HepG2 (cell line): ENCODE measurements around the gene NEK6. TPM values are rescaled to one million over a fixed set of nuclear protein-coding genes. Genes with fewer than 3 reads are reported as not detected.

Experiments
- ATAC-seq: fragments of 200-7000 bp; cut with Tn5 transposase; 3 replicates; pipeline ENCODE4 v1.9.1; 2020; ENCODE audit warnings: mild to moderate bottlenecking, moderate library complexity
- BruUV-seq: library from RNA; stranded (reverse); fragments of 400-500 nt; replicated peaks from 2 replicates; lab custom pipeline; 2021; lab: Mats Ljungman, UMichigan
- CTCF ChIA-PET: fragments of 300-600 bp; formaldehyde crosslinking; extraction: SDS; loops from one replicate; lab custom pipeline; 2021; ENCODE audit warnings: low total read pairs, inconsistent platforms, low intra/inter-chr PET ratio; lab: Yijun Ruan, JAX
- POLR2A ChIA-PET: fragments of 350-600 bp; sonication (Branson Sonifier 250); formaldehyde crosslinking; loops from one replicate; lab custom pipeline; 2020; ENCODE audit warnings: antibody characterized with exemption, inconsistent platforms; lab: Yijun Ruan, JAX
- DNase-seq: peaks from one replicate; pipeline ENCODE4 v3.0.0-alpha.2; 2015; ENCODE audit warnings: low spot score
- FAIRE-seq: peaks from 3 replicates; lab custom pipeline; 2011; peaks lifted over from hg19 to GRCh38; lab: Jason Lieb, UNC
- H2AFZ ChIP-seq: one replicate; pipeline ENCODE4 v1.6.1; 2011; ENCODE audit warnings: low read length, inconsistent platforms
- H3K27ac ChIP-seq: fragments of 300-600 bp; 3 replicates; pipeline ENCODE4 v1.8.0; 2011; ENCODE audit warnings: mixed run types, mild to moderate bottlenecking, mixed read lengths, low read length, inconsistent platforms; ENCODE audit not compliant: insufficient read depth; ENCODE audit errors: extremely low read length
- H3K27me3 ChIP-seq, 2 experiments: fragments of 200-600 bp in 1 of 2; 2 replicates in 1 of 2; 3 replicates in 1 of 2; pipeline versions ENCODE4 v1.6.0 to v1.8.0; 2011; ENCODE audit warnings: low read length in 2 of 2, mild to moderate bottlenecking in 2 of 2, moderate library complexity in 2 of 2, inconsistent platforms in 1 of 2; ENCODE audit not compliant: insufficient read depth in 2 of 2, control insufficient read depth in 1 of 2
- H3K36me3 ChIP-seq, 2 experiments: fragments of 200-600 bp in 1 of 2; replicated peaks in 1 of 2; 2 replicates in 1 of 2; 3 replicates in 1 of 2; pipeline versions ENCODE4 v1.5.1 to v1.8.0; 2011; ENCODE audit warnings: low read length in 2 of 2, inconsistent platforms in 1 of 2; ENCODE audit not compliant: insufficient read depth in 2 of 2, control insufficient read depth in 1 of 2
- H3K4me1 ChIP-seq: 2 replicates; pipeline ENCODE4 v1.5.1; 2012; ENCODE audit warnings: low read length, inconsistent platforms; ENCODE audit not compliant: insufficient read depth
- H3K4me2 ChIP-seq: 2 replicates; pipeline ENCODE4 v1.6.0; 2011; ENCODE audit warnings: low read depth, low read length, inconsistent platforms
- H3K4me3 ChIP-seq, 3 experiments: fragments of 200-600 bp in 1 of 3; sonication (generic), shearing (Covaris generic) in 1 of 3; replicated peaks in 1 of 3; 2 replicates each; pipeline ENCODE4 v1.5.1; 2011 to 2016; ENCODE audit warnings: low read length in 3 of 3, inconsistent platforms in 2 of 3, low read depth in 2 of 3, mild to moderate bottlenecking in 2 of 3, control low read depth in 1 of 3, mixed read lengths in 1 of 3; ENCODE audit not compliant: insufficient read depth in 1 of 3
- H3K79me2 ChIP-seq: one replicate; pipeline ENCODE4 v1.6.1; 2011; ENCODE audit warnings: low read length, inconsistent platforms; ENCODE audit not compliant: insufficient read depth
- H3K9ac ChIP-seq: 2 replicates; pipeline ENCODE4 v1.6.0; 2011; ENCODE audit warnings: mild to moderate bottlenecking, low read depth, low read length, inconsistent platforms; ENCODE audit not compliant: insufficient read depth
- H3K9me3 ChIP-seq: 2 replicates; pipeline ENCODE4 v1.5.1; 2012; ENCODE audit warnings: mild to moderate bottlenecking, low read length
- H4K20me1 ChIP-seq: 2 replicates; pipeline ENCODE4 v1.6.0; 2011; ENCODE audit warnings: inconsistent platforms, mild to moderate bottlenecking, low read length, moderate library complexity; ENCODE audit not compliant: insufficient read depth
- CHD2 ChIP-seq: IDR thresholded peaks from 2 replicates; pipeline ENCODE4 v1.6.1; 2011; ENCODE audit warnings: low read depth, low read length, improper control_type of control experiment
- CREBL2 ChIP-seq: sonication (generic); formaldehyde crosslinking; IDR thresholded peaks from 2 replicates; pipeline ENCODE4 v1.8.1; 2023; ENCODE audit warnings: missing genetic modification reagents, mild to moderate bottlenecking, borderline replicate concordance
- KIAA2018 ChIP-seq: sonication (generic); formaldehyde crosslinking; IDR thresholded peaks from 2 replicates; pipeline ENCODE4 v1.5.0; 2020; ENCODE audit warnings: mild to moderate bottlenecking, missing genetic modification reagents, borderline replicate concordance
- MED8 ChIP-seq: sonication (generic); formaldehyde crosslinking; IDR thresholded peaks from 2 replicates; pipeline ENCODE4 v1.8.1; 2023; ENCODE audit warnings: mild to moderate bottlenecking, missing genetic modification reagents; ENCODE audit not compliant: insufficient replicate concordance
- ZFP37 ChIP-seq: sonication (generic); formaldehyde crosslinking; IDR thresholded peaks from 2 replicates; pipeline ENCODE4 v1.4.0; 2020; ENCODE audit warnings: missing genetic modification reagents, borderline replicate concordance
- ZNF263 ChIP-seq: sonication (generic); formaldehyde crosslinking; IDR thresholded peaks from 2 replicates; pipeline ENCODE4 v1.4.0; 2020; ENCODE audit warnings: missing genetic modification reagents
- ZNF282 ChIP-seq: fragments of 450-650 bp; IDR thresholded peaks from 2 replicates; pipeline ENCODE4 v1.6.1; 2018; ENCODE audit not compliant: partially characterized antibody
- ZNF3 ChIP-seq: IDR thresholded peaks from 2 replicates; pipeline ENCODE4 v1.7.0; 2017; ENCODE audit warnings: inconsistent platforms
- ZNF629 ChIP-seq: sonication (generic); formaldehyde crosslinking; conservative IDR thresholded peaks from 2 replicates; pipeline ENCODE4 v1.5.0; 2020; ENCODE audit warnings: missing genetic modification reagents
- WGBS: methylation state at CpG from one replicate; pipeline ENCODE4 v1.1.6; 2017; ENCODE audit warnings: low lambda C conversion rate; 5-methylcytosine and 5-hydroxymethylcytosine counted together
- in situ Hi-C: cut with HindIII; loops from 2 replicates; pipeline ENCODE4 v1.10.0; 2017; ENCODE audit warnings: low pct_unique_long_range_greater_than_20kb; ENCODE audit not compliant: extremely low pct_ligation_motif_present
- intact Hi-C: fragments of 100-400 bp; cut with micrococcal nuclease; formaldehyde crosslinking; loops from one replicate; pipeline ENCODE4 v1.10.0; 2022; ENCODE audit not compliant: unreplicated experiment
- polyA plus RNA-seq, 8 experiments: library from polyadenylated mRNA; depleted of rRNA in 3 of 8; stranded (reverse) in 7 of 8; unstranded in 1 of 8; fragments of >200 nt; fragmentation: Illumina TruSeq in 4 of 8; extraction: Trizol in 4 of 8; gene quantifications; 2 replicates each; pipeline versions ENCODE4 v1.2.1 to v1.2.3, GENCODE V29; 2011 to 2016; ENCODE audit warnings: low read depth in 4 of 8, missing spikeins in 1 of 8, mixed read lengths in 1 of 8; ENCODE audit not compliant: insufficient read depth in 1 of 8
- total RNA-seq, 5 experiments: library from RNA; depleted of rRNA; stranded (reverse); fragments of >200 nt; fragmentation: Illumina TruSeq; extraction: Trizol; gene quantifications; 2 replicates each; pipeline ENCODE4 v1.2.3, GENCODE V29; 2016; ENCODE audit warnings: low read depth in 1 of 5
- TF ChIP-seq, protein P1 (sequence below): sonication (generic); formaldehyde crosslinking; IDR thresholded peaks from 2 replicates; pipeline ENCODE4 v1.5.1; 2020; ENCODE audit warnings: missing genetic modification reagents, mild to moderate bottlenecking, borderline replicate concordance

Gene NEK6
- total and polyA plus RNA-seq, 2 of the 13 experiments (the other 11 are each of a cell fraction or from before 2014, with no cell fraction given) = 30.4 to 119 TPM

DNA sequence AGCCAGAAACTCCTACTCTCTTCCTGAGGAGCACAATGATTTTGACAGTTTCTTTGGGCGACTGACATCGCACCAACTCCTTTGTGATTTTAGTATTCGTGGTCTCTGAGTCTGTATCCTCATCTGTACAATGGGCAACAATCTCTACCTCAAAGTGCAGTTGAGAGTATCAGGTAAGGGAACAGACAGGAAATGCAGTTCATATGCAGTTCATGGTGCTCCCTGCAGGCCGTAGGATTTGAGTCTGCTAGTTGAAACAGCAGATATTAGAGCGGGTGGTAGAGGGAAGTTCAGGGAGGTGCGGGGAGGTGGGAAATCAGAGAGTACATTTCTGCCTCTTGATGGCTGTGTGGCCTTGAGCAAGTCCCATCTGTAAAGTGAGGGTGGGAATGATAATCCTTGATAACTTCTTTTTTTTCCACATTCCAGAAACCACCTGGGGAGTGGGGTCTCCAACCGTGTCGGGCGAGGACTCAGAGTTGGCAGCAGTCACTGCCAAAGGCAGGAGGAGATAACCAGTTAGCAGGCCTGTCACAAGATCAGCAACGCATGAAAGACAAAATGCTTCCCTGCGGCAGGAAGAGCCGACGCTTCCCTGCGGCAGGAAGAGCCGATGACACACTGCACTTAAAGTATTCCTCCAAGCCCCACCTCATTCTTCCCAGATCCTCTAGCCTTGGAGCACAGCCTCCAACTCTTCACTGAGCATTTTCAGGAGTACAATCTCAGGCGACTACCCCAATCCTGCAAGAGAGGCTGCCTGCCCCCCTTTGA, 6.0 kb upstream of the NEK6 start:
- ChIA-PET CTCF (no interaction called here), POLR2A (no interaction called here)
- H3K4me2 ChIP-seq = no peak overlapping the region
- no peak overlapping the region for H3K4me3 ChIP-seq
- H3K79me2 ChIP-seq = no peaks in the 10 kb centered on the region
- WGBS = 69% methylated on average over 10 of the region's 16 CpGs
- TF ChIP-seq CREBL2 = no peak
- TF ChIP-seq ZFP37 (CRISPR knock-in tag) = no peak
- no peak for TF ChIP-seq ZNF282
- peak; percentile 45; the same call in 1 of the 2 replicates for TF ChIP-seq ZNF629 (CRISPR knock-in tag)
- no peak for TF ChIP-seq CHD2
- TF ChIP-seq ZNF263 = peak; percentile 55; the same call in 1 of the 2 replicates
- peak; percentile 77 for TF ChIP-seq ZNF3 (CRISPR knock-in tag)
- no peak for TF ChIP-seq MED8 (CRISPR knock-in tag)
- no peak for TF ChIP-seq KIAA2018 (CRISPR knock-in tag)
- TF ChIP-seq, protein P1, sequence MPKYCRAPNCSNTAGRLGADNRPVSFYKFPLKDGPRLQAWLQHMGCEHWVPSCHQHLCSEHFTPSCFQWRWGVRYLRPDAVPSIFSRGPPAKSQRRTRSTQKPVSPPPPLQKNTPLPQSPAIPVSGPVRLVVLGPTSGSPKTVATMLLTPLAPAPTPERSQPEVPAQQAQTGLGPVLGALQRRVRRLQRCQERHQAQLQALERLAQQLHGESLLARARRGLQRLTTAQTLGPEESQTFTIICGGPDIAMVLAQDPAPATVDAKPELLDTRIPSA (CRISPR knock-in tag) = no peak
- BruUV-seq = no TSS peak
- no peak overlapping the region for H3K9ac ChIP-seq
- peak; percentile 27; the same call in 2 of the 3 replicates for ATAC-seq
- peaks cover 0 to 5% of the 10 kb centered on the region in 2 experiments; a peak in 4 of 5 replicates for H3K27me3 ChIP-seq
- no peak overlapping the region for H3K27ac ChIP-seq
- no peak overlapping the region for H2AFZ ChIP-seq
- no peaks in the 10 kb centered on the region for H4K20me1 ChIP-seq
- DNase-seq = no peak
- intact Hi-C loops (no loop called here), in situ Hi-C loops (no loop called here)
- H3K36me3 ChIP-seq = no peaks in the 10 kb centered on the region
- no peak for FAIRE-seq
- no peaks in the 10 kb centered on the region for H3K9me3 ChIP-seq
- H3K4me1 ChIP-seq = peaks cover 31% of the 10 kb centered on the region
